K562 (cell line): Measurements from ENCODE around the gene NRXN2. TPM values are rescaled to one million over a fixed set of nuclear protein-coding genes. Genes with fewer than 3 reads are reported as not detected.

Source experiments
- ATF1 ChIP-seq, 2 experiments: fragments of 450-650 bp in 1 of 2; IDR thresholded peaks; 2 replicates each; pipeline ENCODE4 v1.6.1; 2016; ENCODE audit warnings: missing compliant biosample characterization in 1 of 2, missing genetic modification characterization in 1 of 2
- CBX1 ChIP-seq: sonication (generic); IDR thresholded peaks from 2 replicates; pipeline ENCODE4 v1.6.1; 2016; ENCODE audit warnings: antibody characterized with exemption, low read depth, mild to moderate bottlenecking
- CEBPB ChIP-seq: fragments of 450-650 bp; IDR thresholded peaks from 2 replicates; pipeline ENCODE4 v1.6.1; 2016; ENCODE audit warnings: missing genetic modification characterization, missing compliant biosample characterization
- EP400 ChIP-seq: fragments of 450-650 bp; IDR thresholded peaks from 2 replicates; pipeline ENCODE4 v1.6.1; 2017; ENCODE audit warnings: antibody characterized with exemption, mild to moderate bottlenecking, moderate library complexity
- FUS ChIP-seq: fragments of 200-400 bp; formaldehyde crosslinking; optimal IDR thresholded peaks from 2 replicates; pipeline ENCODE3; 2017; ENCODE audit warnings: low read depth, low read length
- HMG20A ChIP-seq: fragments of 450-650 bp; formaldehyde crosslinking; conservative IDR thresholded peaks from 2 replicates; pipeline ENCODE4 v1.4.0; 2020; ENCODE audit warnings: mild to moderate bottlenecking, mixed read lengths
- HSF4 ChIP-seq: fragments of 250-450 bp; sonication (Bioruptor Pico); IDR thresholded peaks from 2 replicates; pipeline ENCODE4 v2.1.2; 2022; ENCODE audit warnings: mild to moderate bottlenecking, moderate library complexity, borderline replicate concordance
- KDM1A ChIP-seq, 2 experiments: fragments of 450-650 bp; IDR thresholded peaks; 2 replicates each; pipeline ENCODE4 v1.6.1; 2016; ENCODE audit warnings: mild to moderate bottlenecking in 2 of 2
- KLF1 ChIP-seq: fragments of 450-650 bp; IDR thresholded peaks from 2 replicates; pipeline ENCODE4 v1.6.1; 2016; ENCODE audit warnings: missing genetic modification characterization, missing compliant biosample characterization
- L3MBTL2 ChIP-seq: fragments of 450-650 bp; IDR thresholded peaks from 2 replicates; pipeline ENCODE4 v1.6.1; 2016; ENCODE audit warnings: mild to moderate bottlenecking, moderate library complexity
- MCM7 ChIP-seq, 2 experiments: fragments of 450-650 bp; IDR thresholded peaks; 2 replicates each; pipeline ENCODE4 v1.6.1; 2016 to 2018
- MEF2D ChIP-seq: conservative IDR thresholded peaks from 2 replicates; pipeline ENCODE4 v1.6.1; 2016; ENCODE audit warnings: low read depth, missing genetic modification characterization, missing compliant biosample characterization
- MYC ChIP-seq, 2 experiments: fragments of 250-450 bp in 1 of 2; sonication (Bioruptor Pico) in 1 of 2; IDR thresholded peaks; 2 replicates each; pipeline versions ENCODE4 v1.5.1 to v1.6.1; 2012 to 2021; ENCODE audit warnings: low read depth in 2 of 2, borderline replicate concordance in 1 of 2, improper control_type of control experiment in 1 of 2, low read length in 1 of 2, mild to moderate bottlenecking in 1 of 2, moderate library complexity in 1 of 2
- NCOA4 ChIP-seq: fragments of 450-650 bp; IDR thresholded peaks from 2 replicates; pipeline ENCODE4 v1.6.1; 2018; ENCODE audit warnings: mild to moderate bottlenecking; ENCODE audit not compliant: partially characterized antibody
- PTTG1 ChIP-seq: fragments of 450-650 bp; IDR thresholded peaks from 2 replicates; pipeline ENCODE4 v1.6.1; 2016; ENCODE audit warnings: low read depth, mild to moderate bottlenecking, missing genetic modification characterization, missing compliant biosample characterization
- RBM15 ChIP-seq: fragments of 200-400 bp; formaldehyde crosslinking; IDR thresholded peaks from 2 replicates; pipeline ENCODE4 v1.6.1; 2018; ENCODE audit warnings: mild to moderate bottlenecking, low read length, moderate library complexity; ENCODE audit not compliant: insufficient read depth
- SMARCE1 ChIP-seq: fragments of 450-650 bp; IDR thresholded peaks from 2 replicates; pipeline ENCODE4 v1.7.1; 2016; ENCODE audit warnings: mild to moderate bottlenecking
- SNRNP70 ChIP-seq: fragments of 200-400 bp; formaldehyde crosslinking; optimal IDR thresholded peaks from 2 replicates; pipeline ENCODE3; 2017; ENCODE audit warnings: low read depth, low read length
- TARDBP ChIP-seq: fragments of 450-650 bp; IDR thresholded peaks from 2 replicates; pipeline ENCODE4 v1.6.1; 2016
- TCF7L2 ChIP-seq: fragments of 150-350 bp; IDR thresholded peaks from 2 replicates; pipeline ENCODE4 v1.6.1; 2016; ENCODE audit warnings: low read depth, mild to moderate bottlenecking, low read length, moderate library complexity
- ZNF445 ChIP-seq: fragments of 250-450 bp; sonication (Bioruptor Pico); IDR thresholded peaks from 2 replicates; pipeline ENCODE4 v1.4.0; 2020; ENCODE audit warnings: low read depth, mild to moderate bottlenecking, moderate library complexity
- ZNF699 ChIP-seq: fragments of 250-450 bp; sonication (Bioruptor Pico); IDR thresholded peaks from 2 replicates; pipeline ENCODE4 v1.8.0; 2021; ENCODE audit warnings: mild to moderate bottlenecking, moderate library complexity; ENCODE audit not compliant: insufficient replicate concordance
- polyA plus RNA-seq, 8 experiments: library from polyadenylated mRNA; depleted of rRNA in 4 of 8; stranded (reverse) in 5 of 8; unstranded in 3 of 8; fragments of >200 nt; fragmentation: Nextera tagmentation in 2 of 8; fragmentation: Illumina TruSeq in 1 of 8; extraction: Ambion mirVana in 2 of 8; extraction: Trizol in 1 of 8; gene quantifications; 2 replicates each; pipeline versions ENCODE4 v1.2.1 to v1.2.3, GENCODE V29; 2011 to 2014; ENCODE audit warnings: inconsistent platforms in 1 of 8, missing spikeins in 1 of 8
- total RNA-seq, 7 experiments: library from RNA; depleted of rRNA in 6 of 7; stranded (reverse); fragments of >200 nt in 6 of 7; fragmentation: Illumina TruSeq in 2 of 7; extraction: Trizol in 2 of 7; gene quantifications; 2 replicates each; pipeline versions ENCODE4 v1.2.1 to v1.2.3, GENCODE V29; 2011 to 2021; ENCODE audit warnings: low replicate concordance in 1 of 7
- TF ChIP-seq, protein P1 (sequence below): sonication (generic); formaldehyde crosslinking; IDR thresholded peaks from 2 replicates; pipeline ENCODE4 v1.9.0; 2022; ENCODE audit warnings: mild to moderate bottlenecking, missing genetic modification reagents
- TF ChIP-seq, protein P2 (sequence below): fragments of 250-450 bp; sonication (Bioruptor Pico); IDR thresholded peaks from 2 replicates; pipeline ENCODE4 v1.8.0; 2022; ENCODE audit warnings: moderate library complexity, mild to moderate bottlenecking, inconsistent platforms
- TF ChIP-seq, protein P3 (sequence below): fragments of 250-450 bp; sonication (Bioruptor Pico); IDR thresholded peaks from 2 replicates; pipeline ENCODE4 v1.6.1; 2021; ENCODE audit warnings: mild to moderate bottlenecking
- TF ChIP-seq, protein P4 (sequence below): fragments of 450-650 bp; IDR thresholded peaks from 2 replicates; pipeline ENCODE4 v1.6.1; 2016; ENCODE audit warnings: borderline replicate concordance

Gene NRXN2
- total and polyA plus RNA-seq, 9 of the 15 experiments (the other 6 are each of a cell fraction or from before 2014, with no cell fraction given), result 0.07 to 0.47 (median 0.15) TPM; not detected in 4

DNA sequence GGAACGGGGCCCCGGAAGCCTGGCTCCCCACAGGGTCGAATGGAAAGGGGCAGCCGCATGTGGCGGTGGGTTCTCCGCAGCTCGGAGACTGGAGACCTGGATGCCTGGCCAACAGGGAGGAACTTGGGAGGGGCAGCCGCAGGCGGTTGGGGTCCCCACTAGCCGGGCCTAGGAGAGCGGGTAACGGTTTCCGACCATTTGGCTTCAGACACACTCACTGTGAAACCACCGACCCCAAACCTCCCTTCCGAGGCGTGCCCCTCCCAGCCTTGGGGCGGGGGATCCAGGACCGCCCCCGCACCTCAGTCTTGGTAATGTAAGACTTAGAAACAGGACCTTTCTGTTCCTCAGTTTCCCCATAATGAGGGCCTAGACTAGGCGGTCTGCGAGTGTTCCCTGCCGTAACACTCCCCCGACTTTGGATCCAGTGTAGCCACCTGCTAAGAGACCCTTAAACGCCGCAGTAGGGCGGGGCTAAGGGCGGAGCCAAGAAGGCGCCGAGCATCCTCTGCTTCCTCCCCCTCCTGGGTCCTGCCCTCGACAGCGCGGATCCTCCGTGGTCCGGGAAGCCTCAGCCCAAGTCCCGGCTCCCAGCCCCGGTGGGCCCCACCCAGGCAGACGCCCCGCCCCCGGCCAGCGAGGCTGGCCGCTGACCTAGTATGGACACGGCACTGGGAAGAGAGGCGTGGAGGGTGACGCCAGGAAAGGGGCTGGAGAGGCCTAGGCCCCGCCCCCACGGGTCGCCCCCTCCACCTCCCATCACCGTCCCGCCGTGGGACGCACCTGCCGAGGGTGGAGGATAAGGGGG is 22.7 kb upstream of the NRXN2 start (continued):
- TF ChIP-seq, protein P1, sequence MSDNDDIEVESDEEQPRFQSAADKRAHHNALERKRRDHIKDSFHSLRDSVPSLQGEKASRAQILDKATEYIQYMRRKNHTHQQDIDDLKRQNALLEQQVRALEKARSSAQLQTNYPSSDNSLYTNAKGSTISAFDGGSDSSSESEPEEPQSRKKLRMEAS (CRISPR knock-in tag), result 0 out of 2 replicates have a peak, but pooled peaks have one; percentile 5
- TF ChIP-seq SNRNP70 (no peak), CBX1 (no peak), MCM7 (IDR thresholded peaks at IDR 0.05) (no peak), NCOA4 (no peak), MEF2D (tag) (no peak), PTTG1 (tag) (no peak), CEBPB (tag) (no peak), HSF4 (CRISPR knock-in tag) (no peak), TARDBP (no peak), TCF7L2 (no peak), ZNF699 (CRISPR knock-in tag) (no peak), FUS (no peak), KLF1 (tag) (no peak), HMG20A (CRISPR knock-in tag) (no peak), RBM15 (no peak), MYC (IDR thresholded peaks at IDR 0.05; ENCODE audit: low read depth, low read length) (no peak), MYC (CRISPR knock-in tag; IDR thresholded peaks at IDR 0.05; ENCODE audit: borderline replicate concordance, low read depth) (no peak), SMARCE1 (0 out of 2 replicates have a peak, but pooled peaks have one; percentile 13), KDM1A (IDR thresholded peaks at IDR 0.05) (no peak), EP400 (peak; percentile 35; the same call in 1 of the 2 replicates), ZNF445 (no peak), ATF1 (CRISPR knock-in tag; IDR thresholded peaks at IDR 0.05) (no peak), ATF1 (tag; IDR thresholded peaks at IDR 0.05) (peak; percentile 31; the same call in 1 of the 2 replicates), L3MBTL2 (peak; percentile 18; the same call in 1 of the 2 replicates)
- TF ChIP-seq, protein P2, sequence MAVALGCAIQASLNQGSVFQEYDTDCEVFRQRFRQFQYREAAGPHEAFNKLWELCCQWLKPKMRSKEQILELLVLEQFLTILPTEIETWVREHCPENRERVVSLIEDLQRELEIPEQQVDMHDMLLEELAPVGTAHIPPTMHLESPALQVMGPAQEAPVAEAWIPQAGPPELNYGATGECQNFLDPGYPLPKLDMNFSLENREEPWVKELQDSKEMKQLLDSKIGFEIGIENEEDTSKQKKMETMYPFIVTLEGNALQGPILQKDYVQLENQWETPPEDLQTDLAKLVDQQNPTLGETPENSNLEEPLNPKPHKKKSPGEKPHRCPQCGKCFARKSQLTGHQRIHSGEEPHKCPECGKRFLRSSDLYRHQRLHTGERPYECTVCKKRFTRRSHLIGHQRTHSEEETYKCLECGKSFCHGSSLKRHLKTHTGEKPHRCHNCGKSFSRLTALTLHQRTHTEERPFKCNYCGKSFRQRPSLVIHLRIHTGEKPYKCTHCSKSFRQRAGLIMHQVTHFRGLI (CRISPR knock-in tag), result no peak
- TF ChIP-seq, protein P3, sequence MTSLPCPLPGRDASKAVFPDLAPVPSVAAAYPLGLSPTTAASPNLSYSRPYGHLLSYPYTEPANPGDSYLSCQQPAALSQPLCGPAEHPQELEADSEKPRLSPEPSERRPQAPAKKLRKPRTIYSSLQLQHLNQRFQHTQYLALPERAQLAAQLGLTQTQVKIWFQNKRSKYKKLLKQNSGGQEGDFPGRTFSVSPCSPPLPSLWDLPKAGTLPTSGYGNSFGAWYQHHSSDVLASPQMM, result no peak
- TF ChIP-seq, protein P4, sequence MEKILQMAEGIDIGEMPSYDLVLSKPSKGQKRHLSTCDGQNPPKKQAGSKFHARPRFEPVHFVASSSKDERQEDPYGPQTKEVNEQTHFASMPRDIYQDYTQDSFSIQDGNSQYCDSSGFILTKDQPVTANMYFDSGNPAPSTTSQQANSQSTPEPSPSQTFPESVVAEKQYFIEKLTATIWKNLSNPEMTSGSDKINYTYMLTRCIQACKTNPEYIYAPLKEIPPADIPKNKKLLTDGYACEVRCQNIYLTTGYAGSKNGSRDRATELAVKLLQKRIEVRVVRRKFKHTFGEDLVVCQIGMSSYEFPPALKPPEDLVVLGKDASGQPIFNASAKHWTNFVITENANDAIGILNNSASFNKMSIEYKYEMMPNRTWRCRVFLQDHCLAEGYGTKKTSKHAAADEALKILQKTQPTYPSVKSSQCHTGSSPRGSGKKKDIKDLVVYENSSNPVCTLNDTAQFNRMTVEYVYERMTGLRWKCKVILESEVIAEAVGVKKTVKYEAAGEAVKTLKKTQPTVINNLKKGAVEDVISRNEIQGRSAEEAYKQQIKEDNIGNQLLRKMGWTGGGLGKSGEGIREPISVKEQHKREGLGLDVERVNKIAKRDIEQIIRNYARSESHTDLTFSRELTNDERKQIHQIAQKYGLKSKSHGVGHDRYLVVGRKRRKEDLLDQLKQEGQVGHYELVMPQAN, result no peak
